SK-N-SH (cell line): Measurements from ENCODE around the gene STX3. TPM values are rescaled to one million over a fixed set of nuclear protein-coding genes. Genes with fewer than 3 reads are reported as not detected.

ENCODE experiments used
- CTCF ChIA-PET: fragments of 300-600, 350-600 bp; formaldehyde crosslinking; extraction: SDS; loops from one replicate; lab custom pipeline; 2021; lab: Yijun Ruan, JAX
- POLR2A ChIA-PET: fragments of 350-600 bp; sonication (Branson Sonifier 250); formaldehyde crosslinking; extraction: SDS; loops from one replicate; lab custom pipeline; 2020; ENCODE audit warnings: antibody characterized with exemption, inconsistent platforms; lab: Yijun Ruan, JAX
- DNase-seq: peaks from one replicate; pipeline ENCODE4 v3.0.0; 2012
- H2AFZ ChIP-seq: fragments of 200-600 bp; sonication (generic); 2 replicates; pipeline ENCODE4 v1.8.1; 2016; ENCODE audit warnings: antibody characterized with exemption, mild to moderate bottlenecking, low read depth
- H3F3A ChIP-seq: fragments of 200-600 bp; sonication (generic); replicated peaks from 2 replicates; pipeline ENCODE3; 2016; ENCODE audit warnings: antibody characterized with exemption, mild to moderate bottlenecking; ENCODE audit not compliant: insufficient read depth
- H3K27ac ChIP-seq, 2 experiments: fragments of 200-500 bp in 1 of 2; fragments of 200-600 bp in 1 of 2; sonication (Bioruptor generic) in 1 of 2; sonication (generic), shearing (Covaris generic) in 1 of 2; 2 replicates each; pipeline versions ENCODE4 v1.5.1 to v1.6.1; 2014 to 2016; ENCODE audit warnings: low read depth in 2 of 2, inconsistent platforms in 1 of 2, low read length in 1 of 2, mild to moderate bottlenecking in 1 of 2, mixed read lengths in 1 of 2
- H3K27me3 ChIP-seq: fragments of 200-600 bp; sonication (generic), shearing (Covaris generic); 2 replicates; pipeline ENCODE4 v1.6.1; 2016; ENCODE audit warnings: mixed run types; ENCODE audit not compliant: insufficient read depth
- H3K36me3 ChIP-seq, 2 experiments: fragments of 200-500 bp in 1 of 2; fragments of 200-600 bp in 1 of 2; sonication (Bioruptor generic) in 1 of 2; sonication (generic) in 1 of 2; replicated peaks in 1 of 2; 2 replicates each; pipeline versions ENCODE3 to v1.5.1; 2014 to 2016; ENCODE audit warnings: low read length in 1 of 2, mild to moderate bottlenecking in 1 of 2; ENCODE audit not compliant: insufficient read depth in 2 of 2, control insufficient read depth in 1 of 2
- H3K4me1 ChIP-seq, 2 experiments: fragments of 200-500 bp in 1 of 2; fragments of 200-600 bp in 1 of 2; sonication (Bioruptor generic) in 1 of 2; sonication (generic), shearing (Covaris generic) in 1 of 2; 2 replicates each; pipeline versions ENCODE4 v1.5.1 to v1.6.1; 2014 to 2016; ENCODE audit warnings: low read depth in 1 of 2, low read length in 1 of 2, mixed run types in 1 of 2; ENCODE audit not compliant: insufficient read depth in 2 of 2, control insufficient read depth in 1 of 2
- H3K4me2 ChIP-seq: fragments of 200-600 bp; sonication (generic), shearing (Covaris generic); 2 replicates; pipeline ENCODE4 v1.6.1; 2017; ENCODE audit warnings: mixed run types
- H3K4me3 ChIP-seq, 2 experiments: fragments of 200-500 bp in 1 of 2; fragments of 200-600 bp in 1 of 2; sonication (Bioruptor generic) in 1 of 2; sonication (generic), shearing (Covaris generic) in 1 of 2; 2 replicates each; pipeline versions ENCODE4 v1.5.1 to v1.8.1; 2014 to 2016; ENCODE audit warnings: low read depth in 2 of 2, inconsistent platforms in 1 of 2, low read length in 1 of 2, mild to moderate bottlenecking in 1 of 2, mixed read lengths in 1 of 2, moderate library complexity in 1 of 2
- H3K79me2 ChIP-seq: fragments of 200-600 bp; sonication (generic); 2 replicates; pipeline ENCODE4 v1.8.1; 2017; ENCODE audit warnings: mild to moderate bottlenecking; ENCODE audit not compliant: insufficient read depth
- H3K9ac ChIP-seq: fragments of 200-600 bp; sonication (generic); 2 replicates; pipeline ENCODE4 v1.6.1; 2017; ENCODE audit warnings: mixed run types
- H3K9me2 ChIP-seq: fragments of 200-600 bp; sonication (generic); 2 replicates; pipeline ENCODE4 v1.6.1; 2017; ENCODE audit warnings: mixed run types
- H3K9me3 ChIP-seq: fragments of 200-600 bp; sonication (generic); 2 replicates; pipeline ENCODE4 v1.6.1; 2017; ENCODE audit warnings: mixed run types, mild to moderate bottlenecking, moderate library complexity
- H4K20me1 ChIP-seq: fragments of 200-600 bp; sonication (generic); 2 replicates; pipeline ENCODE4 v1.6.1; 2017; ENCODE audit warnings: mild to moderate bottlenecking, mixed run types; ENCODE audit not compliant: insufficient read depth
- ELF1 ChIP-seq: IDR thresholded peaks from 2 replicates; pipeline ENCODE4 v1.4.0; 2012
- EP300 ChIP-seq, 2 experiments: IDR thresholded peaks; 2 replicates each; pipeline versions ENCODE4 v1.4.0 to v1.6.1; 2012; ENCODE audit warnings: borderline replicate concordance in 1 of 2, low read depth in 1 of 2, low read length in 1 of 2
- FOXJ3 ChIP-seq: sonication (generic); formaldehyde crosslinking; IDR thresholded peaks from 2 replicates; pipeline ENCODE4 v1.5.1; 2020; ENCODE audit warnings: mild to moderate bottlenecking, missing genetic modification reagents
- FOXM1 ChIP-seq: IDR thresholded peaks from 2 replicates; pipeline ENCODE4 v1.4.0; 2012; ENCODE audit warnings: low read depth, mild to moderate bottlenecking
- GABPA ChIP-seq: IDR thresholded peaks from 2 replicates; pipeline ENCODE4 v1.4.0; 2012; ENCODE audit warnings: low read depth, mild to moderate bottlenecking
- GATA2 ChIP-seq: sonication (generic); formaldehyde crosslinking; IDR thresholded peaks from 2 replicates; pipeline ENCODE4 v1.5.0; 2020; ENCODE audit warnings: mild to moderate bottlenecking, missing genetic modification reagents
- JUND ChIP-seq: IDR thresholded peaks from 2 replicates; pipeline ENCODE4 v1.4.0; 2012
- MEF2A ChIP-seq: IDR thresholded peaks from 2 replicates; pipeline ENCODE4 v1.4.0; 2012; ENCODE audit warnings: low read depth, borderline replicate concordance
- POLR2AphosphoS5 ChIP-seq: IDR thresholded peaks from 2 replicates; pipeline ENCODE4 v1.6.1; 2012; ENCODE audit warnings: low read depth, low read length
- RAD21 ChIP-seq: IDR thresholded peaks from 2 replicates; pipeline ENCODE4 v1.6.1; 2012; ENCODE audit warnings: mild to moderate bottlenecking, low read length
- RFX5 ChIP-seq: IDR thresholded peaks from 2 replicates; pipeline ENCODE4 v1.6.1; 2012; ENCODE audit warnings: mild to moderate bottlenecking, improper control_type of control experiment, low read length
- SIN3A ChIP-seq: IDR thresholded peaks from 2 replicates; pipeline ENCODE4 v1.6.1; 2012; ENCODE audit warnings: low read depth, mild to moderate bottlenecking, low read length, moderate library complexity, borderline replicate concordance
- TEAD4 ChIP-seq: IDR thresholded peaks from 2 replicates; pipeline ENCODE4 v1.4.0; 2012; ENCODE audit warnings: mild to moderate bottlenecking, borderline replicate concordance; ENCODE audit not compliant: insufficient read depth
- WGBS: methylation state at CpG from one replicate; pipeline ENCODE4 v1.1.6; 2017; ENCODE audit warnings: low lambda C conversion rate; 5-methylcytosine and 5-hydroxymethylcytosine counted together
- polyA plus RNA-seq, 3 experiments: library from polyadenylated mRNA; depleted of rRNA; stranded (reverse); fragments of >200 nt; gene quantifications; 2 replicates each; pipeline ENCODE4 v1.2.3, GENCODE V29; 2012
- TF ChIP-seq, protein P1 (sequence below): fragments of 200-600 bp; sonication (generic); IDR thresholded peaks from 2 replicates; pipeline ENCODE4 v1.6.1; 2017; ENCODE audit warnings: antibody characterized with exemption, mild to moderate bottlenecking, moderate library complexity
- TF ChIP-seq, protein P2 (sequence below): IDR thresholded peaks from 2 replicates; pipeline ENCODE4 v1.4.0; 2012; ENCODE audit warnings: low read depth
- TF ChIP-seq, protein P3 (sequence below): IDR thresholded peaks from 2 replicates; pipeline ENCODE4 v1.4.0; 2012; ENCODE audit warnings: low read depth, borderline replicate concordance

The STX3 gene
- polyA plus RNA-seq, 1 of the 3 experiments (the other 2 are of a cell fraction): 21.4 TPM

DNA sequence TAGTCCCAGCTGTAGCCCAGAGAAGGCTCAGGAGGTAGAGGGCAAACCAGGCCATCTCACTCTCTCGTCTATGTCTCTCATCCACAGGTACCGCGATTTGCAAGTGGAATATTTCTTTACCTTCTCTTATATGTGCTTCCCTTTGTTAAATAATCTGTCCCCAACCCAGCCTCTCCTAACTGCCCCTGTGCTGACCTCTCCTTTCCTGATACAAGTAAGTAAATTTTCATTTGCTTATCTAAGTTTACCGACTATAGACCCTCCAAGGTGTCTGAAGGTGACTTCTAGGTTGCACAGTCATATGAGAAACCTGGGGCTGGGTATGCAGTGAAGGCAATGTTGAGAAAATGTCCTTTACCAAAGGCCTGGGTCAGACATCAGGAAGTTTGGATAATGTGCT is 90.2 kb downstream of the STX3 start, which contains the start of gene CBLIF (continued):
- TF ChIP-seq SIN3A (no peak), GATA2 (no peak)

- Histone ChIP-seq H4K20me1 (no peaks in the 10 kb centered on the region), H3K27ac (no peak overlapping the region), H3K4me3 (no peak overlapping the region), H3K4me2 (no peak overlapping the region), H3K27me3 (no peaks in the 10 kb centered on the region; the same call in 1 of the 2 replicates), H2AFZ (no peak overlapping the region), H3K79me2 (no peaks in the 10 kb centered on the region), H3K9ac (no peak overlapping the region), H3K36me3 (no peaks in the 10 kb centered on the region), H3K4me1 (no peaks in the 10 kb centered on the region), H3K9me2 (no peaks in the 10 kb centered on the region), H3F3A (no peaks in the 10 kb centered on the region), H3K9me3 (no peaks in the 10 kb centered on the region)
- no peak for DNase-seq
- TF ChIP-seq TEAD4 (no peak), EP300 (IDR thresholded peaks at IDR 0.05; ENCODE audit: borderline replicate concordance in 1 of 2, low read depth in 1 of 2, low read length in 1 of 2) (no peak), FOXM1 (no peak), MEF2A (no peak), JUND (no peak), RFX5 (no peak), GATA2 (no peak), GABPA (no peak), ELF1 (no peak), RAD21 (no peak), POLR2AphosphoS5 (no peak), FOXJ3 (CRISPR knock-in tag) (no peak), SIN3A (no peak)
- TF ChIP-seq, protein P1, sequence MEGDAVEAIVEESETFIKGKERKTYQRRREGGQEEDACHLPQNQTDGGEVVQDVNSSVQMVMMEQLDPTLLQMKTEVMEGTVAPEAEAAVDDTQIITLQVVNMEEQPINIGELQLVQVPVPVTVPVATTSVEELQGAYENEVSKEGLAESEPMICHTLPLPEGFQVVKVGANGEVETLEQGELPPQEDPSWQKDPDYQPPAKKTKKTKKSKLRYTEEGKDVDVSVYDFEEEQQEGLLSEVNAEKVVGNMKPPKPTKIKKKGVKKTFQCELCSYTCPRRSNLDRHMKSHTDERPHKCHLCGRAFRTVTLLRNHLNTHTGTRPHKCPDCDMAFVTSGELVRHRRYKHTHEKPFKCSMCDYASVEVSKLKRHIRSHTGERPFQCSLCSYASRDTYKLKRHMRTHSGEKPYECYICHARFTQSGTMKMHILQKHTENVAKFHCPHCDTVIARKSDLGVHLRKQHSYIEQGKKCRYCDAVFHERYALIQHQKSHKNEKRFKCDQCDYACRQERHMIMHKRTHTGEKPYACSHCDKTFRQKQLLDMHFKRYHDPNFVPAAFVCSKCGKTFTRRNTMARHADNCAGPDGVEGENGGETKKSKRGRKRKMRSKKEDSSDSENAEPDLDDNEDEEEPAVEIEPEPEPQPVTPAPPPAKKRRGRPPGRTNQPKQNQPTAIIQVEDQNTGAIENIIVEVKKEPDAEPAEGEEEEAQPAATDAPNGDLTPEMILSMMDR: no peak
- TF ChIP-seq, protein P2, sequence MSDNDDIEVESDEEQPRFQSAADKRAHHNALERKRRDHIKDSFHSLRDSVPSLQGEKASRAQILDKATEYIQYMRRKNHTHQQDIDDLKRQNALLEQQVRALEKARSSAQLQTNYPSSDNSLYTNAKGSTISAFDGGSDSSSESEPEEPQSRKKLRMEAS: no peak
- TF ChIP-seq, protein P3, sequence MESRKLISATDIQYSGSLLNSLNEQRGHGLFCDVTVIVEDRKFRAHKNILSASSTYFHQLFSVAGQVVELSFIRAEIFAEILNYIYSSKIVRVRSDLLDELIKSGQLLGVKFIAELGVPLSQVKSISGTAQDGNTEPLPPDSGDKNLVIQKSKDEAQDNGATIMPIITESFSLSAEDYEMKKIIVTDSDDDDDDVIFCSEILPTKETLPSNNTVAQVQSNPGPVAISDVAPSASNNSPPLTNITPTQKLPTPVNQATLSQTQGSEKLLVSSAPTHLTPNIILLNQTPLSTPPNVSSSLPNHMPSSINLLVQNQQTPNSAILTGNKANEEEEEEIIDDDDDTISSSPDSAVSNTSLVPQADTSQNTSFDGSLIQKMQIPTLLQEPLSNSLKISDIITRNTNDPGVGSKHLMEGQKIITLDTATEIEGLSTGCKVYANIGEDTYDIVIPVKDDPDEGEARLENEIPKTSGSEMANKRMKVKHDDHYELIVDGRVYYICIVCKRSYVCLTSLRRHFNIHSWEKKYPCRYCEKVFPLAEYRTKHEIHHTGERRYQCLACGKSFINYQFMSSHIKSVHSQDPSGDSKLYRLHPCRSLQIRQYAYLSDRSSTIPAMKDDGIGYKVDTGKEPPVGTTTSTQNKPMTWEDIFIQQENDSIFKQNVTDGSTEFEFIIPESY: no peak
- WGBS: 15% methylated on average over 5 of the region's 5 CpGs
- ChIA-PET CTCF (interaction anchor here (1.3 to 1.4 kb wide), 2 partner anchors 10 to 24 kb away, joined by 3 to 4 read pairs; no protein-coding TSS in a partner anchor), POLR2A (no interaction called here)
These were observed 91.4 kb downstream of the STX3 start for GRCh38 chr11:59846556-59846955.
